ENCODE data around the gene CALHM1.

DNA sequence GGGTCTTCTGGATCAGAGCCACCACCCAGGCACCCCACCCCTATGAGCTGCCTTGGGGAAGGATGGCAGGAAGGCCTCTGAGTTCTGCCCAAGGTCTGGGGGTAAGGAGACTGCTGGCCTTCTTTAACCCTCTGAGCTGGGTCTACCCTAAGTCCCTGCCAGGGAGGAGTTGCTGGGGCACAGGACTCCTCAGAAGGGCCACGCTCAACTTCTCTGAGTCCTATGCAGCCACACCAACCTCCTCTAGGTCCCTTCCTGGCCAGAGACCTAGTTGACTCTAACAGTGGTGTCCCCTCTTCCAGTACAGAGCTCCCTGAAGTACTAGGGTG, 32.2 kb upstream of the CALHM1 start:
- TF ChIP-seq, protein P1, sequence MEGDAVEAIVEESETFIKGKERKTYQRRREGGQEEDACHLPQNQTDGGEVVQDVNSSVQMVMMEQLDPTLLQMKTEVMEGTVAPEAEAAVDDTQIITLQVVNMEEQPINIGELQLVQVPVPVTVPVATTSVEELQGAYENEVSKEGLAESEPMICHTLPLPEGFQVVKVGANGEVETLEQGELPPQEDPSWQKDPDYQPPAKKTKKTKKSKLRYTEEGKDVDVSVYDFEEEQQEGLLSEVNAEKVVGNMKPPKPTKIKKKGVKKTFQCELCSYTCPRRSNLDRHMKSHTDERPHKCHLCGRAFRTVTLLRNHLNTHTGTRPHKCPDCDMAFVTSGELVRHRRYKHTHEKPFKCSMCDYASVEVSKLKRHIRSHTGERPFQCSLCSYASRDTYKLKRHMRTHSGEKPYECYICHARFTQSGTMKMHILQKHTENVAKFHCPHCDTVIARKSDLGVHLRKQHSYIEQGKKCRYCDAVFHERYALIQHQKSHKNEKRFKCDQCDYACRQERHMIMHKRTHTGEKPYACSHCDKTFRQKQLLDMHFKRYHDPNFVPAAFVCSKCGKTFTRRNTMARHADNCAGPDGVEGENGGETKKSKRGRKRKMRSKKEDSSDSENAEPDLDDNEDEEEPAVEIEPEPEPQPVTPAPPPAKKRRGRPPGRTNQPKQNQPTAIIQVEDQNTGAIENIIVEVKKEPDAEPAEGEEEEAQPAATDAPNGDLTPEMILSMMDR (IDR thresholded peaks at IDR 0.05; ENCODE audit: borderline replicate concordance, extremely low read depth, low read length, poor library complexity, severe bottlenecking) = no peak
- no peak for TF ChIP-seq EZH2 (IDR thresholded peaks at IDR 0.05; ENCODE audit: borderline replicate concordance, low read depth, low read length, severe bottlenecking)

Measured in DND-41 (cell line).